Right lobe of liver (tissue), 4 donors: Measurements from ENCODE around the gene CCDC152.

Experiments
- POLR2A ChIP-seq: fragments of 450-650 bp; IDR thresholded peaks from one replicate; pipeline ENCODE4 v1.6.1; 2017; ENCODE audit warnings: antibody characterized with exemption, mild to moderate bottlenecking
- TF ChIP-seq, protein P1 (sequence below), 4 donors: fragments of 200-600 bp in 3 of 4; fragments of 450-650 bp in 1 of 4; IDR thresholded peaks; one replicate each; pipeline versions ENCODE4 v1.5.1 to v1.8.0; 2016 to 2022; ENCODE audit warnings: antibody characterized with exemption in 4 of 4, mild to moderate bottlenecking in 2 of 4
- donor health status: DM: no; HTN: no; CAD: no.
- donor health status: DM: no; HTN: no; CAD: no.
- donor health status: DM: no; HTN: yes; CAD: no.

DNA sequence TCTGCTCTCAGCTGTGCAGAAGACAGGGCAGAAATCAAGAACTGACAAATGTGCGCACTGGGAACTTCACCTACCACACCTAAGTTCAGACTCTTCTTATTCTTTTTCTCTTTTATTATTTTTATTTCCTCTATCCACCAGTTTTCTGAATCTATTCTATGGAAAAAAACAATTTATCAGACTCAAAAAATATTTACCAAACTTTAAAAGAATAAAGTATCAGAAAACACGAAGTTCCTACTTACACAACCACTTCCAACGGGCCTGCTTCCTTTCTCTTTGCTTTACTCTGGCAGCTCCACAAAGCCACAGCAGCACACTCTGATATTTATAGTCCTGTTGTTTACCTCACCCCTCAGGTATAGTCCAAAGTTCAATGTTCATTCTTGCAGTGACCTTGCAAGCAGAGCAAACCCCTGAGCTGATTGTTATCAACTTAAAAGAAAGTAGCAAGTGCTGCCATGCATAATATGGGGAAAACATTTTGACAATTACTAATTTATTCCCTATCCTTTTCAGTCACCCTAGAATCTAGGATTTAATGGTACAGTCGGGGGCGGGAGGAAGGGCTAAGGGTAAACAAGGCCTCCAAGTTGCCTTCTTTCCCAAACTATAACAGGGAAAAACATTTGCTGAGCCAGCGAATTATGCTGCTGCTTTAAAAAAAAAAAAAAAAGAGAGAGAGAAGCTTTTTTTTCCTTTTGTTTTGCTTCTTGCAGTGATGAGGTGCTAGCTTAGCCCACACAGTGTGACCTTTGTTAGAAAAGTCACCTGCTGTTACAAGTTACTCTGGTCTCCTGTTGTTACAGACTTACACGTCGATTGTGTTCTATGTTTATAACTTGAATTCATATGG lies 55.2 kb downstream of the CCDC152 start, which contains the start of gene SELENOP:
- TF ChIP-seq, protein P1, sequence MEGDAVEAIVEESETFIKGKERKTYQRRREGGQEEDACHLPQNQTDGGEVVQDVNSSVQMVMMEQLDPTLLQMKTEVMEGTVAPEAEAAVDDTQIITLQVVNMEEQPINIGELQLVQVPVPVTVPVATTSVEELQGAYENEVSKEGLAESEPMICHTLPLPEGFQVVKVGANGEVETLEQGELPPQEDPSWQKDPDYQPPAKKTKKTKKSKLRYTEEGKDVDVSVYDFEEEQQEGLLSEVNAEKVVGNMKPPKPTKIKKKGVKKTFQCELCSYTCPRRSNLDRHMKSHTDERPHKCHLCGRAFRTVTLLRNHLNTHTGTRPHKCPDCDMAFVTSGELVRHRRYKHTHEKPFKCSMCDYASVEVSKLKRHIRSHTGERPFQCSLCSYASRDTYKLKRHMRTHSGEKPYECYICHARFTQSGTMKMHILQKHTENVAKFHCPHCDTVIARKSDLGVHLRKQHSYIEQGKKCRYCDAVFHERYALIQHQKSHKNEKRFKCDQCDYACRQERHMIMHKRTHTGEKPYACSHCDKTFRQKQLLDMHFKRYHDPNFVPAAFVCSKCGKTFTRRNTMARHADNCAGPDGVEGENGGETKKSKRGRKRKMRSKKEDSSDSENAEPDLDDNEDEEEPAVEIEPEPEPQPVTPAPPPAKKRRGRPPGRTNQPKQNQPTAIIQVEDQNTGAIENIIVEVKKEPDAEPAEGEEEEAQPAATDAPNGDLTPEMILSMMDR (IDR thresholded peaks at IDR 0.05), result no peak
- TF ChIP-seq POLR2A, result peak; percentile 99
